Activated naive CD4-positive, alpha-beta T cell treated with anti-CD3 and anti-CD28 coated beads, Interleukin-2, amount 50 U/mL, for 24 hours (primary cell): ENCODE data around the gene KIAA1549.

ENCODE experiments used
- H3K27ac Mint-ChIP-seq: one replicate; pipeline ENCODE4 v1.8.0; 2021; ENCODE audit warnings: mild to moderate bottlenecking, mixed read lengths
- H3K27me3 Mint-ChIP-seq: one replicate; pipeline ENCODE4 v1.8.0; 2021; ENCODE audit warnings: mixed read lengths
- H3K36me3 Mint-ChIP-seq: one replicate; pipeline ENCODE4 v1.8.0; 2021; ENCODE audit warnings: mixed read lengths
- H3K4me1 Mint-ChIP-seq: one replicate; pipeline ENCODE4 v1.8.0; 2021; ENCODE audit warnings: mixed read lengths
- H3K4me3 Mint-ChIP-seq: one replicate; pipeline ENCODE4 v1.8.0; 2021; ENCODE audit warnings: mild to moderate bottlenecking, mixed read lengths
- H3K9me3 Mint-ChIP-seq: one replicate; pipeline ENCODE4 v1.8.0; 2021; ENCODE audit warnings: mixed read lengths

The KIAA1549 gene

DNA sequence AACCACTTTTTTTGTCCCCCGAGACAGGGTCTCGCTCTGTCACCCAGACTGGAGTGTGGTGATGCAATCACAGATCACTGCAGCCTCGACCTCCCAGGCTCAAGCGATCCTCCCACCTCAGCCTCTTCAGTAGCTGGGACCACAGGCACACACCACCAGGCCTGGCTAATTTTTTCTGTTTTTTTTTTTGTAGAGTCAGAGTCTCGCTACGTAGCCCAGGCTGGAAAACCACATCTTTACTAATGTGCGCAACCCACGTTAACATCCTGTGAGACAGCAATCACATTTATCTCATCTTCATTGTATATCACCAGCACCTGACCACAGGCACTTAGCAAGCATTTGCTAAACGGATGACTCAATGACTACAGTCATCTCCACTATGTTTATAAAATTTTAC, 105.4 kb downstream of the KIAA1549 start:
- H3K9me3 Mint-ChIP-seq: no peaks in the 10 kb centered on the region
- H3K4me3 Mint-ChIP-seq: peak overlapping the region; percentile 24
- H3K4me1 Mint-ChIP-seq: peaks cover 14% of the 10 kb centered on the region
- H3K27ac Mint-ChIP-seq: peak overlapping the region; percentile 55
- H3K36me3 Mint-ChIP-seq: no peaks in the 10 kb centered on the region
- H3K27me3 Mint-ChIP-seq: no peaks in the 10 kb centered on the region

DNA sequence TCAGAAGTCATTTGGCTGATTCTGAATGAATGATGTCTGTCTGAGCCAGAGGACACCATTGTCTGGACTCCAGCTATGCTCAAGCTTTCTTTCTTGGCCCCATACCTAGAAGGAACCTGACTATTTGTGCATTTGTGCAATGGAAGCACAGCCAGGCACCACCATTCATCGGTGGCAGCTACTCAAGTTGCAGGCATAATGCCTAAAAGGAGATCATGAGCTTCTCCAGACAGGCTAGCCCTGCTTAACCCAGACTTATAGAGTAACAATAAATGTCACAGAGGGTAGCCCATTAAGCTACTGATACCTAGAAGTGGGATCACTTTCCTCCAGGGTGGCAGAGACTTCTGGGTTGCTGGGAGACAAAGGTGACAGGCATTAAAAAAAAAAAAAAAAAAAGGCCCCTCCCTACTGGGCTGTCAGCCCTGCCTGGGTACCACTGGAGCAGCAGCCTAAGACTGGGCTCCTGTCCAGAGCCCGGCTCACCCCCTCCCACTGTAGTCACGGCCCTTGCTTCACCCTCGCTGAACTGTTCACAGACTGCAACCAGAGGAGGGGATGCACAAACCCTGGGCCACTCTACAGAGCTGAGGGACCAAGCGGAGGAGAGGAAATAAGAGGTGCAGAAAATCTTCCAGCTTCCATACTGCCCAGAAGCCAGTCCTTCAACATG, 107.8 kb downstream of the KIAA1549 start:
- no peak overlapping the region for H3K4me3 Mint-ChIP-seq
- no peaks in the 10 kb centered on the region for H3K36me3 Mint-ChIP-seq
- H3K27me3 Mint-ChIP-seq: no peaks in the 10 kb centered on the region
- H3K27ac Mint-ChIP-seq: no peak overlapping the region
- H3K4me1 Mint-ChIP-seq: peaks cover 14% of the 10 kb centered on the region
- H3K9me3 Mint-ChIP-seq: no peaks in the 10 kb centered on the region

DNA sequence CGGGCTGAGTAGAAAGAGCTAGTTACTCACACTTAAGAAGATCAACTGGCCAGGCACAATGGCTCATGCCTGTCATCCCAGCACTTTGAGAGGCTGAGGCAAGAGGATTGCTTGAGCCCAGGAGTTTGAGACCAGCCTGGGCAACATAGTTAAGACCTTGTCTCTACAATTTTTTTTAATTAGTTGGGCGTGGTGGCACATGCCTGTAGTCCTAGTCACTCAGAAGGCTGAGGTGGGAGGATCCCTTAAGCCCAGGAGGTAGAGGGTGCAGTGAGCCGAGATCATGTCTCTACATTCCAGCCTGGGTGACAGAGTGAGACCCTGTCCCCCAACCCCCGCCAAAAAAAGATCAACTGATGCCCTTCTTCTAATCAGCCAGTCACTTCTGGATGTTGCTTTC, 108.6 kb downstream of the KIAA1549 start:
- Mint-ChIP-seq H3K36me3 (no peaks in the 10 kb centered on the region), H3K4me3 (no peak overlapping the region), H3K27ac (no peak overlapping the region), H3K9me3 (no peaks in the 10 kb centered on the region), H3K27me3 (no peaks in the 10 kb centered on the region), H3K4me1 (peaks cover 14% of the 10 kb centered on the region)

DNA sequence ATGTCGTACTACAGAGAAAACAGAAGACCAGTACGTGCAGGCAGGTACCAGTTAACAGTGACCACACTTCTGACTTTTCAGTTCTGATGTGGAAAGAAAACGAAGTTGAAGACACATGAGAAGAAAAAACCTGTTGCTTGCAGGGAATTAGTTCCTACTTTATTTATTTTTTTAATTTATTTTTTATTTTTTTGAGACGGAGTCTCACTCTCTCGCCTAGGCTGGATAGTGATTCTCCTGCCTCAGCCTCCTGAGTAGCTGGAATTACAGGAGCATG, 109.4 kb downstream of the KIAA1549 start:
- H3K36me3 Mint-ChIP-seq: no peaks in the 10 kb centered on the region
- no peak overlapping the region for H3K27ac Mint-ChIP-seq
- peaks cover 14% of the 10 kb centered on the region for H3K4me1 Mint-ChIP-seq
- no peaks in the 10 kb centered on the region for H3K9me3 Mint-ChIP-seq
- no peaks in the 10 kb centered on the region for H3K27me3 Mint-ChIP-seq
- H3K4me3 Mint-ChIP-seq: no peak overlapping the region

DNA sequence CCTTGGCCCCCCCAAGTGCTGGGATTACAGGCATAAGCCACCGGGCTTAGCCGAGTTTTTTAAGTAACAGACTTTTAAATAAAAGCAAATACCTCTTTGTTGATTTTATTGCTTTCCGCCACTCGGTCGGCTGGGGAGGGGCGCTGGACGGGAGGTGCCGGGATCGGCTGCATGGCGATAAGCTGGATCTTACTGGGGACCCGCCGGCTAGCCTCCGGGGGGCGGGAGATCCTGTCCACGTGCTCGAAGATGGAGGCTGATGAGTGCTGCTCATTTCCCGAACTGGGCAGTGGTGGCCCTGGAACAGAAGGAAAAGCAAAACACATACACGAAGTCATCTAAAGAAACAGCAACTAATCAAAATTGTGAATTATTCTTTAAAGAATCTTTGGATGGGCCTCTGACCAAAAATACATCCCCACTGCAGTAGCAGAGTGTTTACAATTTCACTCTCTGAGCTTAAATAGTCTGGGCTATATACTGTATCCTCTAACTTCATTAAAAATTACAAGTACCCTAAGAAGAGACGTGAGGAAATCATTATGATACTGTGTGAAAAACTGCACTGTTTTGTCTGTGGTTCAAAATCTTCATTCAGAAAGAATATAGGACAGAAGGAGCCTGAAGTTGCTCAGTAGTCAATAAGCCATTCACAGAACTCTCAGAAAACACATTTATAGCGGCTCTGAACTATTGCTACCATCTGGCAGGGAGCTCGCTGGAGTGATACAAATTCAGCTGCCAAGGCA, 110.0 kb downstream of the KIAA1549 start:
- Mint-ChIP-seq H3K4me1 (peaks cover 9% of the 10 kb centered on the region), H3K36me3 (no peaks in the 10 kb centered on the region), H3K27ac (no peak overlapping the region), H3K9me3 (no peaks in the 10 kb centered on the region), H3K4me3 (no peak overlapping the region), H3K27me3 (no peaks in the 10 kb centered on the region)

DNA sequence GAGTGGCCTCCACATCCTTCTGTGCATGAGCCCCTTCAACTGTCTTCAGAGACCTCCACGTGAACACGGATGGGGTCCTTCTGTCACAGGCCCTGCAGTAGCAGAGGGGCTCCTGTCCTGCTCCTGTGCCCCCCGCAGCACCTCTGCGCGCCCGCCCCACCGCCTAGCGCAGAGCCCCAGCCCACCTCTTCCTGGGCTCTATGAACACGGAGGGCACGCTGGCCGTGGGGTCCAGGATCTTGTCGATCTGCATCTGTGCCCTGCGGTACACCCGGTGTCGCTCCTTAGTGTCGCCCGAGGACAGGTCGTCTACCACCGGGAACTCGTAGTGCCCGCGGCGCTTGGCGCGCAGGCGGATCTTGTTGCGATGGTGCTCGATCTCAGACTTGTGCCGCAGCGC, 111.8 kb downstream of the KIAA1549 start:
- no peak overlapping the region for H3K4me3 Mint-ChIP-seq
- H3K27ac Mint-ChIP-seq: no peak overlapping the region
- no peaks in the 10 kb centered on the region for H3K9me3 Mint-ChIP-seq
- no peaks in the 10 kb centered on the region for H3K27me3 Mint-ChIP-seq
- H3K4me1 Mint-ChIP-seq: peaks cover 18% of the 10 kb centered on the region
- H3K36me3 Mint-ChIP-seq: no peaks in the 10 kb centered on the region

DNA sequence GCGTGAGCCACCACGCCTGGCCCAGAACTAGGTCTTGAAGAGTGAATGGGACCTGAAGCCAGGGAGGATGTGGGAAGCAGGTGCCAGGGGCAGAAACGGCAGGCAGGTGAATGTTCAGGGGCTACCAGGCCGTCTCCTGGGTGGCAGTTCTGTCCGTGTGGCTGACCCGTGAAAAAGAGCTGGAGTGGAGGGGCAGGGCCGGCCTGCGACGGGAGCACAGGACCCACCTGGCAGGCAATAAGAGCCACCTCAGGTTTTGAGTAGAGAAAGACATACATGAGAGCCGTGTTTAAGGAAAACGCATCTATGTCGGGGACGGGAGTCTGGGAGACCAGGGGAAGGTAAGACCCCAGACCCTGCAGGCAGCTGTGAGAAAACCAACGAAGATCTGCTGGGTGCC, 112.5 kb downstream of the KIAA1549 start:
- H3K27ac Mint-ChIP-seq: no peak overlapping the region
- peaks cover 20% of the 10 kb centered on the region for H3K4me1 Mint-ChIP-seq
- no peaks in the 10 kb centered on the region for H3K27me3 Mint-ChIP-seq
- no peaks in the 10 kb centered on the region for H3K9me3 Mint-ChIP-seq
- no peak overlapping the region for H3K4me3 Mint-ChIP-seq
- H3K36me3 Mint-ChIP-seq: no peaks in the 10 kb centered on the region

DNA sequence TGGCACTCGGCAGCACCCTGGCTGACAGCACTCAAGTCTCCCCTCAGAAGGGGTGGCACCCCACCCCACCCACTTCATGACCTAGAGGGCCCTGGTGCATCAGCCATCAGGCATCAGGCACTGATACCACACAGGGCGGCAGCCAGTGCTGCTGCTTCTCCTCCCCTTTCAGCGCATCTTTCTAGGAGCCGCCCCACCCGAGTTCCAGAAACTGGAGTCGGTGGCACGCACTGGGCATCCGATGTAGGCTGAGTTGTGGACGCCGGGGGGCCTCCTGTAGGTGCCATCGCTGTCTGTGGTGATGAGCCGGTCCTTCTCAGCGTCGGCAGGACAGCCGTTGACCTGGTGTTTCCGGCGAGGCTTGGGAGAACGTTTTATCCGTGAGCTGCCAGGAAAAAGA, 113.4 kb downstream of the KIAA1549 start:
- H3K27ac Mint-ChIP-seq: no peak overlapping the region
- H3K36me3 Mint-ChIP-seq: no peaks in the 10 kb centered on the region
- no peaks in the 10 kb centered on the region for H3K9me3 Mint-ChIP-seq
- no peaks in the 10 kb centered on the region for H3K27me3 Mint-ChIP-seq
- H3K4me1 Mint-ChIP-seq: peaks cover 20% of the 10 kb centered on the region
- no peak overlapping the region for H3K4me3 Mint-ChIP-seq

DNA sequence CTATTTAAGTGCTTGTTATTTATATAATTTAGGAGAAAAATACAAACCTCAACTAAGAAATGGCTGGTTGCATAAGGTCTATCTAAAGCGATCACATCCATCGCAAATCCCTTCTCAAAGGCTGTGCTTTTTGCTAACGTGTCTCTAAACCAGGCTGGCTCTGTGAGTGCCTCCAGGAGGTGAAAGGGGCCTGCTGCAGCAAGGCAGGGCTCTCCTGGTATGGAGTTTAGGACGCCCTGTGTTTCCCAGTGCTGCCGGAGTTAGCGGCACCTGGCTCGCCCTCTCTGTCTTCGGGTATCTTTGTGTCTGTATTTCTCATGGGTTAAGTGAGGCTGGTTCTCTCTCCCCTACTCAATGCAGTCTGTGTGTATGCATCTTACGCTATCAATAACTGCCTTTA, 114.8 kb downstream of the KIAA1549 start:
- Mint-ChIP-seq H3K4me3 (no peak overlapping the region), H3K9me3 (no peaks in the 10 kb centered on the region), H3K36me3 (no peaks in the 10 kb centered on the region), H3K27ac (no peak overlapping the region), H3K4me1 (peaks cover 20% of the 10 kb centered on the region), H3K27me3 (no peaks in the 10 kb centered on the region)

DNA sequence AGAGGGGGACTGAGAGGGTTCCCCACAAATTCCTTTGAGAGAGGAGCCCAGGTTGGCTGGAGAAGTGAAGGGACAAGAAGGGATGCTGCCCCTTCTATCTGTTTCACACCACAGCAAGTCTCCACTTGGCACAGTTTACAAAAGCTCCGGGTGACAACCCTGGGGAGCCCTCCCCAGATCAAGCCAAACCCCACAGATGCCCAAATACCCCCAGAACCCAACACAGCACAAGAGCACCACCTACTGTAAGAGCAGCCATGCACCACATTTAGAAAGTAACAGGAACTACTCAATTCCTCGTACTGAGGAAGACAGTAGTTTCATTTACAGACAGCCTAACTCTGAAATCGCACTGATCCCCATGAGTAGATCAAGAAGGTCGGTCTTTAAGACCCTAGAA, 115.3 kb downstream of the KIAA1549 start:
- H3K4me3 Mint-ChIP-seq: no peak overlapping the region
- H3K27ac Mint-ChIP-seq: no peak overlapping the region
- no peaks in the 10 kb centered on the region for H3K27me3 Mint-ChIP-seq
- no peaks in the 10 kb centered on the region for H3K36me3 Mint-ChIP-seq
- H3K4me1 Mint-ChIP-seq: peaks cover 20% of the 10 kb centered on the region
- no peaks in the 10 kb centered on the region for H3K9me3 Mint-ChIP-seq

DNA sequence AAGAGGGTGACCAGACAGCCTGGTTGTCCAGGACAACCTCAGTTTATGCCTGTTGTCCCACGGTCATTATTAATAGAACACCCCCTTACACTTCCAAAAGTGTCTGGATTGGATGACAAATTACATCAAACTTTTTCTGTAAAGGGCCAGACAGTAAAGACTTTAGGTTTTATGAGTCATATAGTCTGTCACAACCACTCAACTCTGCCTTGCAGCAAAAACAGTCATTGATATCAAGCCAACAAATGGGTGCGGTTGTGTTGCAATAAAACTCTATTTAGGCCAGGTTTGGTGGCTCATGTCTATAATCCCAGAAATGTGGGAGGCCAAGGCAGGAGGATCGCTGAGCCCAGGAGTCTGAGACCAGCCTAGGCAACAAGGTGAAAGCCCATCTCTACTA, 116.5 kb downstream of the KIAA1549 start:
- Mint-ChIP-seq H3K4me3 (no peak overlapping the region), H3K27me3 (no peaks in the 10 kb centered on the region), H3K4me1 (peaks cover 20% of the 10 kb centered on the region), H3K9me3 (no peaks in the 10 kb centered on the region), H3K27ac (no peak overlapping the region), H3K36me3 (peaks cover 1% of the 10 kb centered on the region)

DNA sequence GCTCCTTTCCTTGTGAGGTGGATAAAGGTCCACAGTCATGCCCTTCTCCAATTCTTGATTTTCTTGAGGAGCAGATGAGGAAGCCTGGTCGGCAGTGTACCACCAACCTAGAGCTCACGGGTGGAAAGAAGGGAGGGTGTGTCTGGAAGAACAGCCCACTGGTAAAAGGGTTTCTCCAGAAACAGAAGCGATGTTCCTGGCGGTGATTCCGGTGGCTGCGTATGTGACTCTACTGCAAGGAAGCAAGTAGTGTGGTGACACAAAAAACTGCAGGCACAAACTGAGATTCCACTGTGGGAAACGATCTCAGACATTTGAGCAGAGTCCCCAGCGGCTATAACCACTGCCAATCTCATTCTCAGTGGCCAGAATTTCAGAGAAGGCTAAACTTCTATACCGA, 117.3 kb downstream of the KIAA1549 start:
- no peak overlapping the region for H3K27ac Mint-ChIP-seq
- no peak overlapping the region for H3K4me3 Mint-ChIP-seq
- peaks cover 20% of the 10 kb centered on the region for H3K4me1 Mint-ChIP-seq

DNA sequence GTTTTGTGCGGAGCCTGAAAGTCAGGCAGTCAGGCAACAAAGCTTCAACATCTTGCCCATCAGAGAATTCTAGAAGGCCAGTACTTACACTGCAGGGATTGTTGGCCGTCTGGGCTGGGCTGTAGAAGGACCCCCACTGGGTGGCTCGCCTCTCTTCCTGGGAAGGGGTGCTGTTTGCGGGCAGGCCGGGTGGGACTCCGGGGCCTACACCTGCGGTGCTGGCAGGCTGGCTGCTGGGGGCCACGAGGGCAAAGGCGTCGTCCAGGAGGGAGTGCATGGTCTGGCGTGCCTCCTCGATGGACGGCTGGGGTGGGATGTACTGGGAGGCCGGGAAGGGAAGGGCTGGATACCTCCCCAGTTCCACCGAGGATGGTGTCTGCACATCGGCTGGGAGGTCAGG, 120.1 kb downstream of the KIAA1549 start:
- no peak overlapping the region for H3K4me3 Mint-ChIP-seq
- H3K36me3 Mint-ChIP-seq: peaks cover 4% of the 10 kb centered on the region
- H3K27ac Mint-ChIP-seq: no peak overlapping the region
- peaks cover 9% of the 10 kb centered on the region for H3K9me3 Mint-ChIP-seq
- H3K27me3 Mint-ChIP-seq: peaks cover 1% of the 10 kb centered on the region
- peaks cover 20% of the 10 kb centered on the region for H3K4me1 Mint-ChIP-seq

More for the DNA sequence above, 117.3 kb downstream of the KIAA1549 start:
- no peaks in the 10 kb centered on the region for H3K27me3 Mint-ChIP-seq
- peaks cover 2% of the 10 kb centered on the region for H3K36me3 Mint-ChIP-seq
- H3K9me3 Mint-ChIP-seq: no peaks in the 10 kb centered on the region

DNA sequence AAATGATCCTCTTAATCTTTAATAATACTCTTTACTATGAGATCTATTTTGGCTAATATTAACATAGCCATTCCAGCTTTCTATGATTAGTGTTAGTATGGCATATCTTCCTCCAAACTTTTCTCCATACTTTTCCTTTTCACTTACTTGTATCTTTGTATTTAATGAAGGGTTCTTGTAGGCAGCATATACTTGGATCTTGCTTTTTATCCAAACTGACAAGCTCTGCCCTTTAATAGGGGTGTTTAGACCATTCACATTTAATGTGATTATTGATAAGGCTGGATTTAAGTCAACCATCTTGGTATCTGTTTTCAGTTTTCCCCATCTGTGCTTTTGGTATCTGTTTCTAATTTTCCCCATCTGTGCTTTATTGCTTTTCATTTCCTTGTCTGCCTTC, 123.5 kb downstream of the KIAA1549 start:
- Mint-ChIP-seq H3K27me3 (peaks cover 1% of the 10 kb centered on the region), H3K9me3 (peaks cover 9% of the 10 kb centered on the region), H3K4me1 (no peaks in the 10 kb centered on the region), H3K4me3 (no peak overlapping the region), H3K27ac (no peak overlapping the region), H3K36me3 (peaks cover 4% of the 10 kb centered on the region)

DNA sequence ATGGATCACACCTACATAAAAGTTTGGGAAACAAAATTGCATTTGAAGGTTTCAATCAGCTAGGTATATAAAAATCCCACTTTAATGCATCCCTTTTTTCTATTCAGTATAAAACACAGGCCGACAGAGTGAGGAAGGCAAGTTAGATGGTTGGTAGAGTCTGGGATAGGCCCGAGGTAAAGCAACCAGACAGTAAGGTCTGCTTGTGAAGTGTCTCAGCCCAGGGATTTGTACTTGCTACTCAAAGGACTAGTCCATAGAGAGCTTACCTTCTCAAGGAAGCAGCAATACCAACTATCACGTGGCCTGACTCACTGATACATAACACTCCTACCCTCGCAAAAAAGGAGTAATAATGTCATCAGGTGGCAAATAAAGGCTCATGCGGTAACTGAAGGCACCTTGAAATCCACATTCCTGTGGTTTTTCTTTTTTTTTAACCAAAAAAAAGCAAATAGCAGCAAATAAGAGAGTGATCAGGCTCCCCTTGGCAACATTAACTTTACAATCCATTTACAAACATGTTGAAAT, 127.0 kb downstream of the KIAA1549 start:
- Mint-ChIP-seq H3K27ac (no peak overlapping the region), H3K9me3 (peaks cover 9% of the 10 kb centered on the region), H3K4me3 (no peak overlapping the region), H3K4me1 (no peaks in the 10 kb centered on the region), H3K36me3 (peaks cover 2% of the 10 kb centered on the region), H3K27me3 (peaks cover 1% of the 10 kb centered on the region)

DNA sequence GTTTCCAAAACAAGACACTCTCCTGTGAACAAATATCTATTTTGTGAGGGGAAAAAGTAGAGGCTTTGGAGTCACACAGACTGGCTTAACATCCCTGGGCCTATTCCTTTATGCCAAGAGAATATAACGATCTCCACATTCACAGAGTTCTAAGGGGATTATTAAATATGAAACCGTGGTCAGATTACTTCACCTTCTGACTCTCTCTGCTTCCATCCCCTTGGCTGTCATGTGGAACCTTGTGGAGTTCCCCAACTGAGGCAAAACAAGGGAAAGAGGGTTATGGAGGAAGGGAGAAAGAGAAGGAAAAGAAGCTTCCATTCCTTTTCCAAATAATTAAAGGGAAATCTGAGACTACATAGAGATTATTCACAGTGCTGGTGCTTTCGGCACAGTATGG, 127.7 kb downstream of the KIAA1549 start:
- H3K36me3 Mint-ChIP-seq: peaks cover 2% of the 10 kb centered on the region
- H3K4me1 Mint-ChIP-seq: no peaks in the 10 kb centered on the region
- peaks cover 8% of the 10 kb centered on the region for H3K9me3 Mint-ChIP-seq
- H3K4me3 Mint-ChIP-seq: no peak overlapping the region
- H3K27ac Mint-ChIP-seq: no peak overlapping the region
- H3K27me3 Mint-ChIP-seq: peaks cover 1% of the 10 kb centered on the region
